ENCODE results near the gene MOK. TPM values are rescaled to one million over a fixed set of nuclear protein-coding genes. Genes with fewer than 3 reads are reported as not detected.

The MOK gene
- total RNA-seq, 1 donor from 2014 or later = 6.5 TPM

DNA sequence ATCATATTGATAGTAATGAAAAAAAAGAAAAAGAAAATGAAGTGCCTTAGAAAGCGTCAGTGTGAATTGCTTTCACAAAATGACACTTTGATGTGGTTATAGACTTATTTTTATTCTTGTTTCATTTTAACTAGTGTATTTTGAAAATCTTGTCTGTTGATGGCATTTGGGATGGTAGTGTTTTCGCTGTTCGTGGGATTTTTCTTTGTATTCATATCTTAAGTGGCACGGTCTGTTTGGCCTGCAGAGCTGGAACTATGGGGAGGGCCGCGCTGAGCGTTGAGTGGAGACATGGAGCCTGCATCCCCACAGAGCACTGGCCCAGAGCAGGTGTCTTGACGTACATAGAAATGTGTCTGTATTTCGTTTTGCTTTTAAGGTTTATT, 103.6 kb downstream of the MOK start:
- TF ChIP-seq, protein P1, sequence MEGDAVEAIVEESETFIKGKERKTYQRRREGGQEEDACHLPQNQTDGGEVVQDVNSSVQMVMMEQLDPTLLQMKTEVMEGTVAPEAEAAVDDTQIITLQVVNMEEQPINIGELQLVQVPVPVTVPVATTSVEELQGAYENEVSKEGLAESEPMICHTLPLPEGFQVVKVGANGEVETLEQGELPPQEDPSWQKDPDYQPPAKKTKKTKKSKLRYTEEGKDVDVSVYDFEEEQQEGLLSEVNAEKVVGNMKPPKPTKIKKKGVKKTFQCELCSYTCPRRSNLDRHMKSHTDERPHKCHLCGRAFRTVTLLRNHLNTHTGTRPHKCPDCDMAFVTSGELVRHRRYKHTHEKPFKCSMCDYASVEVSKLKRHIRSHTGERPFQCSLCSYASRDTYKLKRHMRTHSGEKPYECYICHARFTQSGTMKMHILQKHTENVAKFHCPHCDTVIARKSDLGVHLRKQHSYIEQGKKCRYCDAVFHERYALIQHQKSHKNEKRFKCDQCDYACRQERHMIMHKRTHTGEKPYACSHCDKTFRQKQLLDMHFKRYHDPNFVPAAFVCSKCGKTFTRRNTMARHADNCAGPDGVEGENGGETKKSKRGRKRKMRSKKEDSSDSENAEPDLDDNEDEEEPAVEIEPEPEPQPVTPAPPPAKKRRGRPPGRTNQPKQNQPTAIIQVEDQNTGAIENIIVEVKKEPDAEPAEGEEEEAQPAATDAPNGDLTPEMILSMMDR (IDR thresholded peaks at IDR 0.05; ENCODE audit: partially characterized antibody, unreplicated experiment) = no peak
- DNase-seq = no peak
- peaks cover 6% of the 10 kb centered on the region for H3K27me3 Mint-ChIP-seq (ENCODE audit: unreplicated experiment)
- H3K4me1 Mint-ChIP-seq (ENCODE audit: low read depth, unreplicated experiment) = peaks cover 30% of the 10 kb centered on the region
- H3K4me3 Mint-ChIP-seq (ENCODE audit: unreplicated experiment) = no peak overlapping the region
- H3K36me3 Mint-ChIP-seq (ENCODE audit: unreplicated experiment) = peaks cover 1% of the 10 kb centered on the region
- H3K27ac Mint-ChIP-seq (ENCODE audit: unreplicated experiment) = no peak overlapping the region
- peaks cover 9% of the 10 kb centered on the region for H3K9me3 Mint-ChIP-seq (ENCODE audit: unreplicated experiment)

DNA sequence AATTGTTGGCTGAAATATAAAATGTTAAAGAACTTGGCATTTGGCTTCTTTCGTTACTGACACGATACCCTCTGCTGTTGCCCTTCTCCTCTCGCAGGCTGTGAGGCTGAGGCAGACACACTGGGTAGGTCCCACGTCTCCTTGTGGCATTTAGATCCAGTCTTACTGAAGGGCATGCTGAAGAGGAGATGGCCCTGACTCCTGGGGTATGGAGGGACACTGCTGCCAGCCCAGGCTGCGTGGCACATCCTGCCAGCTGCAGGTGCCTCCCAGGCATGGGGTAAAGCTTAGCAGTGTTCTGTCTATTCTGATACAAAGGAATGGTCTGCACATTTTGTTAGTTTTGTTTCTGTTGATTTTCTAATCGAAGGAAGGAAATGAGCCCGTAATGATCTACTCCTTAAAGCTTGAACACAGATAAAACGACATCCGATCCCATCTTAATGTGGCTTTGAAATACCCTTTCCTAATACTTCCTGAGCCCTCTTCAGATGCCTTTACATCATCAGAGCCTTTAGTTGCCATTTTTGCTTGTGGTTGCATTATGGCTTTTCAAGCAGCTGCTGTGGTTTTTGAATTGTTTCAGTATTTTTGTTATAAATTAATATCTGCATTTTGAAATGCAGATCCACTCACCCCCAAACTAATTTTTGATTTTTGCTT, 104.1 kb downstream of the MOK start:
- Mint-ChIP-seq H3K27ac (ENCODE audit: unreplicated experiment) (no peak overlapping the region), H3K9me3 (ENCODE audit: unreplicated experiment) (peaks cover 8% of the 10 kb centered on the region), H3K36me3 (ENCODE audit: unreplicated experiment) (peaks cover 4% of the 10 kb centered on the region), H3K27me3 (ENCODE audit: unreplicated experiment) (peaks cover 6% of the 10 kb centered on the region), H3K4me3 (ENCODE audit: unreplicated experiment) (no peak overlapping the region), H3K4me1 (ENCODE audit: low read depth, unreplicated experiment) (peaks cover 33% of the 10 kb centered on the region)
- TF ChIP-seq, protein P1 (IDR thresholded peaks at IDR 0.05; ENCODE audit: partially characterized antibody, unreplicated experiment) = no peak
- DNase-seq = no peak

DNA sequence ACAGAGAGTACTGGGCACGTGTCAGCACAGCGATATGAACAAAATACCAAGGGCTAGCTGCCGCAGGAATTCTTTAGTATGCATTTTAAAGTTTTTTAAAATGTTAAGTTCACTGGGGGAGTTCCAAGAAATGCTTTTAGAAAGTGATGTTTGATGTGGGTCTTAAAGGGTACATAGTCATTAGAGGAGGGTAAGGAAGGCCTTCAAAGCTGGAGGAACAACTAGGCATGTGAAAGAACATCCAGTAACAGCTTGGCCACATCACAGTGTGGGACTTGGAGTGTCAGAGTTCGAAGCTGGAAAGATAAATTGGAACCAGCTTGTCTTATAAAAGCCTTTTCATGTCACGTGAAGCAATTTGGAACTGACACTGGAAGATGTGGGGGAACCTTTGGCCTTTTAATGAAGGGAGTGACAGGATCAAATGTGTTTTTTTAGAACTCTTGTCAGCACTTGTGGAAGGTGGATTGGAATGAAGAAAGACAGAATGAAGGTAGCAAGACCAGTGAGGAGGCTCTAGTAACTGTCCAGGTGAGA, 107.6 kb downstream of the MOK start:
- Mint-ChIP-seq H3K4me3 (ENCODE audit: unreplicated experiment) (no peak overlapping the region), H3K36me3 (ENCODE audit: unreplicated experiment) (peaks cover 4% of the 10 kb centered on the region), H3K9me3 (ENCODE audit: unreplicated experiment) (peaks cover 4% of the 10 kb centered on the region), H3K4me1 (ENCODE audit: low read depth, unreplicated experiment) (peaks cover 30% of the 10 kb centered on the region), H3K27me3 (ENCODE audit: unreplicated experiment) (peaks cover 9% of the 10 kb centered on the region), H3K27ac (ENCODE audit: unreplicated experiment) (no peak overlapping the region)
- no peak for DNase-seq
- TF ChIP-seq, protein P1 (IDR thresholded peaks at IDR 0.05; ENCODE audit: partially characterized antibody, unreplicated experiment) = no peak

DNA sequence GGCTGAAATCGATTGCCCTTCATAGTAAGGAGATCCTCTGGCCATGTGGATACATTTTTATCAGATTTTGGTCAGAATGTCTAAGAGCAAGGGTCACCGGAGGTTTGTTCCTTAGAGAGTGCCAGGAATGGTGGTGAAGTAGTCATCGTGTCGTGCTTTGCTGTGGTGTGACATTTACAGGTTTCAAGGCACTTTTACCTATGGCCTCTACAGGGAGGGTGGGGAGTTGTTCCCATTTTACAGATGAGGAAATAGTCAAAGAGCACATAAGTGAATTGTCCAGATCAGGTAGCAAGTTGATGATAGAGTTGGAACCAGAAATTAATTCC, 108.1 kb downstream of the MOK start:
- no peak for DNase-seq
- Mint-ChIP-seq H3K4me3 (ENCODE audit: unreplicated experiment) (no peak overlapping the region), H3K9me3 (ENCODE audit: unreplicated experiment) (peaks cover 4% of the 10 kb centered on the region), H3K27me3 (ENCODE audit: unreplicated experiment) (peaks cover 9% of the 10 kb centered on the region), H3K36me3 (ENCODE audit: unreplicated experiment) (peaks cover 4% of the 10 kb centered on the region), H3K27ac (ENCODE audit: unreplicated experiment) (no peak overlapping the region), H3K4me1 (ENCODE audit: low read depth, unreplicated experiment) (peaks cover 28% of the 10 kb centered on the region)
- TF ChIP-seq, protein P1 (IDR thresholded peaks at IDR 0.05; ENCODE audit: partially characterized antibody, unreplicated experiment) = no peak

DNA sequence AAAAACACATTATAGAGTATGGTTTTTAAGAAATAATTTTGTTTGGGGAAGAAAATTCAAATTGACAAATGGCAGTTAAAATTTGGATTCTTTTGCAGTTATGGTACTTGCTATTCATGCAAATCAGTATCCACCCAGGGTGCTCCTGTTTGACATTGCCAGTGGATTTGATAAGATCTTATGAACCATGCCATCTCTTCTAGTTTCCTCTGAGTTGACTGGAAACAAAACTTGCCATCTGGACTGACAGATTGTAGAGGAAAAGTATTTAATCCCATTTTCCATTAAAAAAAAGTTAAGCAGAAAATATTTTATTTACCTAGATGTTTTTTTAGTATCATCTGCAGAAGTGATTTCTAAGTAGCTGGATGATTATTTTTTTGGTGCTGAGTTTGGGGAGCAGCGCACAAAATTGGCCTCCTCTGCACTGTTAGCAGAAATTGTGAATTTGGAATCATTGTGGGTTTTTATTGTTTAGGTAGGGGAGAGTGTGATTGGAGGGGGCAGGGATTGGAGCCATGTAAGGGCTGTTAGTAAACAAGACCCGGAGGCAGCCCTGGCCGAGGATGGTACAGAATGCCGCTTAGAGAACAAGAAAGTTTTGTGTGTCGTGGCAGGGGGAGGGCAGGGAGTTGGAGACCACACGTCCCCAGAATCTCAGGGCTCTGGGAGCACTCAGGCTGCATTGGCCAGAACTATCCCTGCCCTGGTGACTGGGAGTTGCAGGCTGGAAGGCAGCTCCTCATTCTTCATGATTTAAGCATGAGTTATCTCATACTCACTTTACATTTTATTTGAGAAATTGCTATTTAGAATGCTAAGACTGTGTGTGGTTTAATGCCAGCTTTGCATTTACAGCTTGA, 108.7 kb downstream of the MOK start:
- H3K27ac Mint-ChIP-seq (ENCODE audit: unreplicated experiment) = peak overlapping the region; percentile 57
- peaks cover 30% of the 10 kb centered on the region for H3K4me1 Mint-ChIP-seq (ENCODE audit: low read depth, unreplicated experiment)
- H3K4me3 Mint-ChIP-seq (ENCODE audit: unreplicated experiment) = no peak overlapping the region
- H3K9me3 Mint-ChIP-seq (ENCODE audit: unreplicated experiment) = peaks cover 6% of the 10 kb centered on the region
- TF ChIP-seq, protein P1 (IDR thresholded peaks at IDR 0.05; ENCODE audit: partially characterized antibody, unreplicated experiment) = no peak
- peaks cover 6% of the 10 kb centered on the region for H3K27me3 Mint-ChIP-seq (ENCODE audit: unreplicated experiment)
- peaks cover 4% of the 10 kb centered on the region for H3K36me3 Mint-ChIP-seq (ENCODE audit: unreplicated experiment)
- DNase-seq = no peak

Data from glutamatergic neuron (in vitro differentiated cells).